ENCODE data around the gene CANT1. TPM values are rescaled to one million over a fixed set of nuclear protein-coding genes. Genes with fewer than 3 reads are reported as not detected.

Gene CANT1
- total and polyA plus RNA-seq, 2 of the 13 experiments (the other 11 are each of a cell fraction or from before 2014, with no cell fraction given) = 34.1 to 42.1 TPM

- in situ Hi-C loops (cut with HindIII; ENCODE audit: extremely low pct_ligation_motif_present, low pct_unique_long_range_greater_than_20kb) (no loop called here), intact Hi-C loops (cut with micrococcal nuclease; ENCODE audit: unreplicated experiment) (loop anchor here (5.0 kb wide), 1 partner anchor 60 kb away; no protein-coding TSS in a partner anchor)
- Histone ChIP-seq H3K27ac (ENCODE audit: extremely low read length, insufficient read depth, low read length) (no peak overlapping the region), H3K4me2 (ENCODE audit: low read depth, low read length) (no peak overlapping the region), H3K9ac (ENCODE audit: insufficient read depth, low read depth, low read length) (no peak overlapping the region), H3K9me3 (ENCODE audit: low read length) (peaks cover 33% of the 10 kb centered on the region), H3K36me3 (replicated peaks in 1 of 2; ENCODE audit: control insufficient read depth in 1 of 2, insufficient read depth in 2 of 2, low read length in 2 of 2) (no peaks in the 10 kb centered on the region), H2AFZ (ENCODE audit: low read length) (no peak overlapping the region), H3K79me2 (ENCODE audit: insufficient read depth, low read length) (no peaks in the 10 kb centered on the region), H3K4me1 (ENCODE audit: insufficient read depth, low read length) (peaks cover 30% of the 10 kb centered on the region), H3K27me3 (ENCODE audit: control insufficient read depth in 1 of 2, insufficient read depth in 2 of 2, low read length in 2 of 2) (no peaks in the 10 kb centered on the region), H3K4me3 (replicated peaks in 1 of 3; ENCODE audit: insufficient read depth in 1 of 3, low read depth in 2 of 3, low read length in 3 of 3) (no peak overlapping the region), H4K20me1 (ENCODE audit: insufficient read depth, low read length) (no peaks in the 10 kb centered on the region)
- FAIRE-seq (no peak), ATAC-seq (no peak), DNase-seq (ENCODE audit: low spot score) (no peak)
- 43% methylated on average over 6 of the region's 6 CpGs for WGBS (ENCODE audit: low lambda C conversion rate)
- ChIA-PET CTCF (ENCODE audit: low intra/inter-chr PET ratio, low total read pairs) (interaction anchor here (1.2 to 4.9 kb wide), 2 partner anchors 24 to 25 kb away, joined by 4 to 71 read pairs; no protein-coding TSS in a partner anchor), POLR2A (interaction anchor here (1.0 to 1.6 kb wide), 4 partner anchors 8 to 10 kb away, joined by 3 to 9 read pairs (median 4); partner anchors contain the start of gene CANT1)
- TF ChIP-seq ZNF577 (CRISPR knock-in tag; IDR thresholded peaks at IDR 0.05; ENCODE audit: borderline replicate concordance, low read depth) (no peak), DPF2 (CRISPR knock-in tag; IDR thresholded peaks at IDR 0.05; ENCODE audit: borderline replicate concordance, low read depth) (no peak), CEBPB (IDR thresholded peaks at IDR 0.05; ENCODE audit: borderline replicate concordance, low read depth, low read length) (peak; percentile 54; the same call in 1 of the 2 replicates), POLR2G (IDR thresholded peaks at IDR 0.05; ENCODE audit: low read depth, low read length) (peak; percentile 19; the same call in 1 of the 2 replicates), ZNF292 (CRISPR knock-in tag; IDR thresholded peaks at IDR 0.05; ENCODE audit: borderline replicate concordance, low read depth) (no peak), ZNF407 (CRISPR knock-in tag; IDR thresholded peaks at IDR 0.05; ENCODE audit: not compliant biosample characterization) (no peak)
- no TSS peak for BruUV-seq (replicated peaks)
Observed at GRCh38 chr17:79017546-79018369, 8.2 kb upstream of the CANT1 start.
